T-helper 2 cell treated with Interferon-gamma antibody and Interleukin-4, amounts not matched to agents 5 μg/mL and 100 μg/mL, for 36 hours (primary cell): ENCODE measurements around the gene PDIA3.

Source experiments
- DNase-seq: peaks from one replicate; pipeline ENCODE4 v3.0.0; 2021; ENCODE audit warnings: low spot score
- H3K27ac Mint-ChIP-seq: one replicate; pipeline ENCODE4 v1.8.0; 2021; ENCODE audit warnings: mild to moderate bottlenecking, mixed read lengths
- H3K27me3 Mint-ChIP-seq: one replicate; pipeline ENCODE4 v1.8.0; 2021; ENCODE audit warnings: low read depth, mixed read lengths
- H3K36me3 Mint-ChIP-seq: one replicate; pipeline ENCODE4 v1.8.0; 2021; ENCODE audit warnings: low read depth, mixed read lengths
- H3K4me1 Mint-ChIP-seq: one replicate; pipeline ENCODE4 v1.8.0; 2021; ENCODE audit warnings: low read depth, mixed read lengths
- H3K4me3 Mint-ChIP-seq: one replicate; pipeline ENCODE4 v1.8.0; 2022; ENCODE audit warnings: mild to moderate bottlenecking, moderate library complexity, mixed read lengths
- H3K9me3 Mint-ChIP-seq: one replicate; pipeline ENCODE4 v1.8.0; 2021; ENCODE audit warnings: mixed read lengths

The PDIA3 gene

DNA sequence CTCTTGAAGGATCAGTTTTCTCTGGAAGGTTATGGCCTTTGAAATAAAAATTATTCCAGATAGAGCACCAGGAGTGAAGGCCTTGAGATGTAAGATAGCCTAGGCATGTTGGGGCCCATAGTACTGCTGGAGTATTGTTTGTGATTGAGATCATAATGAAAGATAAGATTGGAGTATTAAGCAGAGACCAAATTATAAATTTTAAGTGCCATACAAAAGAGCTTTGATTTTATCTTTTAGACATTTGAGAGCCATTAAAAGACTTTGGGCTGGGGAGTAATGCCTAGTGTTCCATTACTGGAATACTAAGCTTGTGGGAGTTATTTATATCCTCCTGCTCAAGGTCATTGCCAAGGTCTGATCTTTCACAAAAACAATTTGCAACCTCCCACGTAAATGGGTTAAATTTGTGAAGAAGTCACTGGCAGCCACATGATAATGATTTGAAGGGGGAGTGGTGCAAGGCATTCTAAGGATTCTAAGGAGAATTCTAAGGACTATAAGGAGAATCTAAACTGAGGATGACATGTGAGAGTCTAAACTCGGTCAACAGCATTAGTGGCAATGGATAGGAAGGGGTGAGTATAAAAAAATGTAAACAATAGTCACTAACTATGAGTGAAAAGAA lies 17.7 kb downstream of the PDIA3 start:
- H3K9me3 Mint-ChIP-seq, result no peaks in the 10 kb centered on the region
- H3K27me3 Mint-ChIP-seq, result no peaks in the 10 kb centered on the region
- no peaks in the 10 kb centered on the region for H3K4me1 Mint-ChIP-seq
- H3K36me3 Mint-ChIP-seq, result peaks cover 65% of the 10 kb centered on the region
- H3K4me3 Mint-ChIP-seq, result no peak overlapping the region
- no peak overlapping the region for H3K27ac Mint-ChIP-seq
- no peak for DNase-seq

DNA sequence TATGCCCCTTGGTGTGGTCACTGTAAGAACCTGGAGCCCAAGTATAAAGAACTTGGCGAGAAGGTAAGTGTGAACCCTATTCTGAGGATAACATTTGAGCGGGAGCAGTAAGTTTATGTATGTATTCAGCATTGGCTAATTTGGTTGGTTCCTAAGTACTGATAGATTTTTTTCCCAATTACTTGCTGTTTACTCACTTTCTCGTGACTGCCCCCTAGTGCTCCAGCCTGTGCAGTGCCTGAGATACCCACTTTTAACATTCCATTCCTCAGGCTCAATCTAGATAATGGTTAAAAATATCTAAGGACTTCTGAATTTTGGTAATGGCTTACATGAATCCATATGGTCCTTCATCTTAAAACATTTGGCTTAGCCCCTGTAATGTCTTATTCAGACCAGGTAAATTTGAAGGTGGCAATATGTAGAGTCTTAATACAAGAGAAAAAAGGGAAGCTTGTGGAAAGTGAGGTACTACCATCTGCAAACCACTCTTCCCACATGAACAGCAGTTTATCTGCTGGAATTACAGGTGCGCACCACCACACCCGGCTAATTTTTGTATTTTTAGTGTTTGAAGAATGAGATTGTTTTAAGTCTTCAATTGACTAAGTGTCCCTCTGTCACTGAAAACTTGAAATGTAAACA lies 23.5 kb downstream of the PDIA3 start:
- H3K36me3 Mint-ChIP-seq, result peaks cover 72% of the 10 kb centered on the region
- H3K9me3 Mint-ChIP-seq, result no peaks in the 10 kb centered on the region
- peak overlapping the region; percentile 41 for H3K27ac Mint-ChIP-seq
- H3K4me3 Mint-ChIP-seq, result no peak overlapping the region
- H3K4me1 Mint-ChIP-seq, result peaks cover 1% of the 10 kb centered on the region
- DNase-seq, result no peak
- H3K27me3 Mint-ChIP-seq, result no peaks in the 10 kb centered on the region

DNA sequence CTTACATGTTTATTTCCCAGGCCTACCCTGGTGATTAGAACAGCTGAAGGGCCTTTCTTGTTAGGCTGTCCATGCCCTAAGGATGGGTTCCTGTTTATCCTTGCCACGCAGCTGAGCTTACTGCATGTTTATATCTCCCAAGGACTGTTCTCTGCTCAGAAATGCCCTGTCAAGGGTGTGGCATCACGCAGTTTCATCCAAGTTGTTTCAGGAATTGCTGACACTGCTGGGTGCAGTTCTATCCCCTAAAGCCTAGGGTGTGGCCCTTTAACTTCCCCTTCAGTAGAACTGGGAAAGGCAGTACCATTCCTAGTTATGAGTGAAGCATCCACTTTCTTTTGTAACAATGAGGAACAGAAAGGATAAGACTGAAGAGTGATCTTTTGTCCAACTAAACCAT lies 25.6 kb downstream of the PDIA3 start:
- DNase-seq, result no peak
- H3K36me3 Mint-ChIP-seq, result peaks cover 54% of the 10 kb centered on the region
- no peak overlapping the region for H3K4me3 Mint-ChIP-seq
- H3K27me3 Mint-ChIP-seq, result no peaks in the 10 kb centered on the region
- peaks cover 7% of the 10 kb centered on the region for H3K4me1 Mint-ChIP-seq
- H3K9me3 Mint-ChIP-seq, result no peaks in the 10 kb centered on the region
- no peak overlapping the region for H3K27ac Mint-ChIP-seq

DNA sequence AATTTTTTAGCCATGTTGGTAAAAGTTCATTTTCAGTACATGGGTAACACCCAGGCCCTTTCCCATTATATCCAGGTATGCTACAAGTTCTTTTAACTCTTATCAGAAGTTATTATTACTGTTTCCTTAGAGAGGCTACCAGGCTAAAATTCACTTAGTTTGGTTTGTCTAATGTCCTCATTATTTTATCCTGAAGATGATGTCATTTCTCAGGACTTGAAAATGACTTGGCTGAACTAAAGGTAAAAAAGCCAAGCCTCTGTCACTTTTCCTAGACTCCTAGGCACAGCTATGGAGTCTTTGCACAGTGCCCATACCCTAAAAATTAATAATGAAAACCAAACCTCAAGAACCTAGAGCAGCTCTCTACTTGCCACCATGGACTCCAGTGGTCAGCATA lies 26.4 kb downstream of the PDIA3 start:
- DNase-seq, result no peak
- no peaks in the 10 kb centered on the region for H3K9me3 Mint-ChIP-seq
- no peaks in the 10 kb centered on the region for H3K27me3 Mint-ChIP-seq
- no peak overlapping the region for H3K4me3 Mint-ChIP-seq
- H3K36me3 Mint-ChIP-seq, result peaks cover 53% of the 10 kb centered on the region
- H3K4me1 Mint-ChIP-seq, result peaks cover 11% of the 10 kb centered on the region
- no peak overlapping the region for H3K27ac Mint-ChIP-seq

DNA sequence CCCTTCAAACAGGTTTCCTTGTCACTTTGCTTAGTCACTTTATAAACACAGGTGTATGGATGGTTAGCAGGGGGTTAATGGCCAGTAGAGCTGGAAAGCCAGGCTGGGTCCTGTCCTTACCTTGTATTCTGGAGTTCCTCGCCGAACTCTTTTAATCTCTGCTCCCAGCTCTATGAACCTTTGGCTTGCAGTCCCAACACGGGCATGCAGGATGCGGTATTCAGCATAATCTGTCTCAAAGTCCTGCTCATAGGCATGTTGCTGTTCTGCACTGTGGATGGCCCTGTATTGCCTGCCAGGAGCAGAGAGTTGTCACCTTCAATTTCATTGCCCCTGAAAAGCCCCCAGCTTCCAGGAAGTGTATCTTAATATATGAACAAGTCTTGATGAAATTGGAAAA lies 27.8 kb downstream of the PDIA3 start:
- Mint-ChIP-seq H3K4me3 (no peak overlapping the region), H3K4me1 (peaks cover 15% of the 10 kb centered on the region), H3K27ac (no peak overlapping the region), H3K9me3 (no peaks in the 10 kb centered on the region), H3K36me3 (peaks cover 39% of the 10 kb centered on the region), H3K27me3 (peaks cover 4% of the 10 kb centered on the region)
- DNase-seq, result no peak

DNA sequence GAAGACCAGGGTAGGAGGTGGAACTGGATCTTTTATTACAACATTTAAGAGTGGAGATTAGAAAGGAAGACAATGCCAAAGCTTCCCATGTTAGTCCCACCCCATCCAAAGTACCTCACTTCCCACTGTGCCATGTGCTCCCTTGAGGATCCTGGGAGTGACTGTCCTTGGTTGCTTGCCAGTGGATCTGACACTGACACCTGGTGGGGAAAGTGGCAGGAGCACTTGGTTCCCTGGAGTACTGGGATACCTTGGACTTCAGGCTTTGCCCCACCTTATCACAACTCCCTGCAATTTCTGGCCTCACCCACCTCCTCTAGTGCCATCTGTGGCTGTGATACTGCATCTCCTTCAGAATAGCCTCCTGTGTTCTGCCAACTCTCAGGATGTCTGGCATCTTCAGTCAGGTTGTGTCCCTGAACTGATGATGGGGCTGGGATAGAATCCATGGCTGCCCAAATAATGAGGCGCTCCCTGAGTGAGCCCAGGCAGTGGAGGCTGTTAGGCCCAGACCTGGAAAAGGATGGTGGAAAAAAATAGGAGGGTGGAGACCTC lies 29.2 kb downstream of the PDIA3 start:
- Mint-ChIP-seq H3K4me3 (no peak overlapping the region), H3K4me1 (peaks cover 15% of the 10 kb centered on the region), H3K36me3 (peaks cover 25% of the 10 kb centered on the region), H3K27ac (peak overlapping the region; percentile 42), H3K27me3 (peaks cover 9% of the 10 kb centered on the region), H3K9me3 (no peaks in the 10 kb centered on the region)
- DNase-seq, result no peak

DNA sequence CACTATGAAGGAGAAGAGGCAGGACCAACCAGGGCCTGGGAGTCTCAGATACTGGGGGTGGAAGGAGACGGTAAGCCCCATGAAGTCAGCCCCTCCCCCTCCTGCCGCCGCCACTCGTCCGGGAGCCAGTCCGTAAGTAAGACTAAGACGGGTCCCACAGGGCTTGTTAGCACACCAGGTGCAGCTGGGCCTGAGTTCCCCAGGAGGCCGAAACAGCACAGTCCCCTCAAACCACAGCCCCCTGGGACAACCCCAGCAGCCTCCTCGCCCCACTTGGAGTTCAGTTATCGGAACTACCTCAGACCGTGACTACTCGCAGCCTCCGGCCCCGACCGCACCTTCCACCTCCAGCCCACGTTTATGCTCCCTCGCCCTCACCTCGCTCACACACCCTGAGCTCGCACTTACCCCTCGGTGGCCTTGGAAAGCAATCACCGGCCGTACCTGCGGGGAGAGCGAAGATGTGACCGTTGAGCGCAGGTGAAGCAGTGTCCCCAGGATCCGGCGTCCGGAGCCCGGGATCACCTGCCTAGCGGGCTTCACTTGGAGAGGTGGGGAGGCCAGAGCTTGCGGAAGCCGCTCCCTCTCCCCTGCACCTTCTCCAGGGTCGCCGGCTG lies 30.0 kb downstream of the PDIA3 start:
- no peak for DNase-seq
- H3K27ac Mint-ChIP-seq, result no peak overlapping the region
- H3K27me3 Mint-ChIP-seq, result peaks cover 11% of the 10 kb centered on the region
- H3K36me3 Mint-ChIP-seq, result peaks cover 20% of the 10 kb centered on the region
- peaks cover 15% of the 10 kb centered on the region for H3K4me1 Mint-ChIP-seq
- no peaks in the 10 kb centered on the region for H3K9me3 Mint-ChIP-seq
- peak overlapping the region; percentile 93 for H3K4me3 Mint-ChIP-seq

DNA sequence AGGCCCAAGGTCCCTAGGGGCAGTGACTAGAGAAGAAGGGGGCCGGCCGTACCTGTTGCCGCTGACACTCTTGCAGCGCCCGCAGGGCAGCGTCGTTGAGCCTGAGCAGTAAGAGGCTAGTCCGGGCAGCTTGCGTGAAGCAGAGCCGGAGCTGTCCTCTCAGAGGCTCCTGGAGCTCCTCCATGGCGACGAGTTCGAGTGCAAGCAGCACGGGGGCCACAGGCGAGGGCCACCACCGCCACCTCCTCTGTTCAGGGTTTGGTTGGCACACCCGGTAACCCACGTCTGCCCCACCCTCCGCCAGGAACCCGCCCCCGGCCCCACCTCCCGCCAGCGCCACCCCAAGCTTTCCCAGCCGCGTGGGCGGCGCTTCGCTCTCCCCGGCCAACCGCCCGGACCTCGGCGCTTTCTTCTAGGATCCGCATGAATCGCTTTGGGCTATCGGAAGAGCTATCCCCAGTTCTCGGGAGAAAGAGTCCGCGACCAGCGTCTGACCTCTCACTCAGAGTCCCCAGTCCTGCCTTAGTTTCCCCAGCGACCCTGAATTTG lies 30.6 kb downstream of the PDIA3 start, which contains the start of gene ELL3:
Gene ELL3, minus strand, starts transcription at position 249 of the 549 bp plus-strand sequence. Its CDS starts 65 bp downstream, at position 184.
- peaks cover 15% of the 10 kb centered on the region for H3K4me1 Mint-ChIP-seq
- H3K27me3 Mint-ChIP-seq, result peaks cover 11% of the 10 kb centered on the region
- H3K36me3 Mint-ChIP-seq, result peaks cover 15% of the 10 kb centered on the region
- H3K9me3 Mint-ChIP-seq, result no peaks in the 10 kb centered on the region
- peak; percentile 67 for DNase-seq
- H3K4me3 Mint-ChIP-seq, result peak within 1 kb of the TSS; percentile 93
- peak within 1 kb of the TSS; percentile 91 for H3K27ac Mint-ChIP-seq

DNA sequence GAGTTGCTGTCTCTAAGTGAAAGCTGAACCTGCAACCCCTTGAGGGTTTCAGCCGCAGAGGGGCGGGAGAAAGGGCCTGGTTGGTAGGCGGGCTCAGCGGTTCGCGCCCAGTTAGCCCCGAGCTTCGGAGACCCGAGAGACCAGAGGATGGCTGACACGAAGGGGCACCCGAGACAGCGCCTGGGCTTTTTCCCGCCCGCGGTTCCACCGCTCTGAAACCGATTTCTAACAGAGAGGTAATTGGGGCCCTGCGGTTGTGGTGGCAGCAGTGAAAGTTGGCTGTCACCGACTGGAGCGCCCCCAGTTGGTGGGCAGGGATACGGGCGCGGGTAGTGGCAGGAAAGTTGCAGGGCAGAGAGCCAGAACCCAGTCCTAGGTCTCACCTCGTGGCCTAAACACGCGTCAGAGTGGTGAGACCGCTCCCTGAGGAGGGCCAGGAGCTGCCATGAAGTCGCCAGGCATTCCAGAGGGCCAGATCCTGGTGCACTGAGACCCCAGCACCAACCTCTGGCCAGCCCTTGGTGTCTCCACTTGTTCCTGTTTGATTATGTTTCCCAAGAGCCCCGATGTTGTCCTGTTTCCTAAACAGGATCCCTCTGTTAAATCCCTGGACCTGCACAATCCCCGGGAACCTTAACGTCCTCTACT lies 31.2 kb downstream of the PDIA3 start:
- peak; percentile 87 for DNase-seq
- H3K27ac Mint-ChIP-seq, result peak overlapping the region; percentile 91
- peaks cover 15% of the 10 kb centered on the region for H3K4me1 Mint-ChIP-seq
- peak overlapping the region; percentile 93 for H3K4me3 Mint-ChIP-seq
- H3K27me3 Mint-ChIP-seq, result peaks cover 15% of the 10 kb centered on the region
- H3K36me3 Mint-ChIP-seq, result peaks cover 9% of the 10 kb centered on the region
- no peaks in the 10 kb centered on the region for H3K9me3 Mint-ChIP-seq

DNA sequence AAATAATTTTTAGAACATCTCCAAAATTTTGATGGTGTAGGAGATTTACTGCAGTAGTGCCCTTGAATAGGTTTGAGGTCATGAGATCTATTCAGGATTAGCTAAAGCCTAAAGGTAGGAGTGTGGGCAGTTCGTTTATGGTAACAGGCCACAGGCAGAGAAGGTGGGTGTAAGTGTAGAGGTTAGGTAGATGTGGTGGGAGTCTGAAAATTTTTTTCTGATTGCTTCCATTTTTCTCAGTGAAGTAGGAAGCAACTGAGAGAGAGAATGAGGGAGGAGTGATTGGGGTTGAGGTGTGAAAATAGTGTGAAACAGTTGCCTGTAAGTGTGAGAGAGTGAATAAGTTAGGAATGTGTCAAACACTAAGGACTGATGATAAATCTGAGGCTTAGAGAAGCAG lies 32.8 kb downstream of the PDIA3 start:
- H3K4me3 Mint-ChIP-seq, result peak overlapping the region; percentile 33

DNA sequence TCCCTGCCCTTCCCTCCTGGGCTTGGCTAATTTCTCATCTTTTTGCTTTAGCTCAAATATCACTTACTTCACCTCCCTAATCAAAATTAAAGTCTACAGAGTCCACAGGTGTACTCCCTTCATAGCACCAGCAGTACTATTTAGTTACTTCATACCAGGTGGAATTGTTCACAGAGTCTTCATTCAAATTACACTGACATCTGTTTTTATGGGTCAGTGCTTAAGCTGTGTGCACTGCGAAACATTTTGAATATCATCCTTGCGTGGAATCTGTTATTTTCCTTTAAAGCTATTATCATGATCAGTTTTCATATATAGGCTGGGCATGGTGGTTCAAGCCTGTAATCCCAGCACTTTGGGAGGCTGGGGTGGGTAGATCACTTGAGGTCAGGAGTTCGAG lies 43.2 kb downstream of the PDIA3 start:
- Mint-ChIP-seq H3K27me3 (no peaks in the 10 kb centered on the region), H3K4me1 (peaks cover 17% of the 10 kb centered on the region), H3K4me3 (no peak overlapping the region), H3K36me3 (peaks cover 21% of the 10 kb centered on the region), H3K27ac (no peak overlapping the region), H3K9me3 (no peaks in the 10 kb centered on the region)
- no peak for DNase-seq

More for the DNA sequence above, 32.8 kb downstream of the PDIA3 start:
- no peak overlapping the region for H3K27ac Mint-ChIP-seq
- H3K4me1 Mint-ChIP-seq, result peaks cover 15% of the 10 kb centered on the region
- peaks cover 15% of the 10 kb centered on the region for H3K27me3 Mint-ChIP-seq
- no peaks in the 10 kb centered on the region for H3K9me3 Mint-ChIP-seq
- DNase-seq, result no peak
- H3K36me3 Mint-ChIP-seq, result peaks cover 3% of the 10 kb centered on the region

DNA sequence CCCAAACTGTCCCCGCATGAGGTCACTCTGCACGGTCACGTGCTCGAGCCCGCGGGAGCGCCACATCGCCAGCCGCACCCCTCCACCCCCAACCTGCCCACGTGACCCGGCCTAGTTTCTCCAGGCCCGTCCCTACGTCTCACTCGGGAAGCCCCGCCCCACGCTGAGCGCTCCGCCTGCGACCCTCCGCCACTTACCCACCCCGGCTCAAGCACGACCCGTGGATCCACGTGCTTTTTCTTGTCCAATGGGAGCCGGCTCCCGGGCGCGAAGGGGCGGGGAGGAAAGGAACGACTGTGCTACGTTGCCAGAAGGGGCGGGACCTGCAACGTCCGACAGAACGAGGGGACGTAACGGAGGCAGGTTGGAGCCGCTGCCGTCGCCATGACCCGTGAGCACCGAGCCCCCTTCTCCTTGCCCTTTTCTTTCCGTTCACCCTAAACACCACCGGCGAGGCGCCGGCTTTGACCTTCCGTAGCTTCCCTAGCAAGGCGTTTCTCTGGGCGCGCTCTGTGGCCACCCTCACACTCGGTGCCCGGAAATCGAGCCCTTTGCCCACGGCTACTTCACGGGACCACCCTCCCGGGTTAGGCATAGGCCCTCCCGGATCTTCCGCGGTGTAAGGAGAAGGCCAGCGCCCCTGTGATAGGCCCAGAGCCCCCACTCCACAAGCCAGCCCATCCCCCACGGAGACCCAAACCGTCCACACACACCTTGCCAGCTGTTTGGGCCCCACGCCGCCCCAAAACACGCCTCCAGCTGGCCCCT lies 45.9 kb downstream of the PDIA3 start, which contains the start of gene SERF2:
Gene SERF2, plus strand, starts transcription at position 328 of the 768 bp plus-strand sequence. Its CDS starts 57 bp downstream, at position 385.
- DNase-seq, result peak; percentile 99
- Mint-ChIP-seq H3K9me3 (no peaks in the 10 kb centered on the region), H3K27me3 (no peaks in the 10 kb centered on the region), H3K36me3 (peaks cover 46% of the 10 kb centered on the region), H3K4me3 (peak within 1 kb of the TSS; percentile 97), H3K27ac (peak within 1 kb of the TSS; percentile 97), H3K4me1 (peaks cover 28% of the 10 kb centered on the region)
